HL-60 (cell line): Measurements from ENCODE around the gene ABL1.

Experiments used
- DNase-seq, 2 experiments: peaks; one replicate each; pipeline ENCODE4 v3.0.0-alpha.2; 2010 to 2020; ENCODE audit warnings: low read depth in 1 of 2, low spot score in 1 of 2
- H3K27ac ChIP-seq: fragments of 250-450 bp; sonication (Bioruptor Pico); replicated peaks from 2 replicates; pipeline ENCODE4 v1.5.1; 2020; ENCODE audit warnings: mild to moderate bottlenecking, moderate library complexity
- H3K27me3 ChIP-seq: fragments of 250-450 bp; sonication (Bioruptor Pico); 2 replicates; pipeline ENCODE4 v1.5.1; 2021; ENCODE audit warnings: mild to moderate bottlenecking, moderate library complexity; ENCODE audit not compliant: insufficient read depth, poor library complexity, severe bottlenecking
- H3K4me3 ChIP-seq: replicated peaks from 2 replicates; pipeline ENCODE4 v1.5.1; 2011; ENCODE audit warnings: mild to moderate bottlenecking, control low read depth, low read length; ENCODE audit not compliant: insufficient read depth
- CTCF ChIP-seq: IDR thresholded peaks from one replicate; pipeline ENCODE4 v1.5.1; 2011; ENCODE audit warnings: low read length, control low read depth, inconsistent platforms; ENCODE audit not compliant: insufficient read depth
- GABPA ChIP-seq: IDR thresholded peaks from 2 replicates; pipeline ENCODE4 v1.6.1; 2012; ENCODE audit warnings: low read depth
- POLR2AphosphoS5 ChIP-seq: IDR thresholded peaks from 2 replicates; pipeline ENCODE4 v1.6.1; 2012; ENCODE audit warnings: low read depth
- REST ChIP-seq: IDR thresholded peaks from 2 replicates; pipeline ENCODE4 v1.6.1; 2012; ENCODE audit warnings: low read depth; ENCODE audit not compliant: insufficient replicate concordance
- SPI1 ChIP-seq: IDR thresholded peaks from 2 replicates; pipeline ENCODE4 v1.6.1; 2012; ENCODE audit warnings: low read depth, mild to moderate bottlenecking, borderline replicate concordance

The ABL1 gene

GRCh38 chr9:130925050-130925678 lies 90.1 kb downstream of the ABL1 start:
- Histone ChIP-seq H3K27ac (no peak overlapping the region), H3K27me3 (peaks cover 25% of the 10 kb centered on the region), H3K4me3 (no peak overlapping the region)
- no peak for TF ChIP-seq GABPA
- TF ChIP-seq POLR2AphosphoS5: no peak
- TF ChIP-seq REST: no peak
- no peak for TF ChIP-seq CTCF
- no peak for TF ChIP-seq SPI1
- no peak for DNase-seq

GRCh38 chr9:130927338-130927737 lies 92.3 kb downstream of the ABL1 start:
- no peak for DNase-seq
- Histone ChIP-seq H3K27ac (no peak overlapping the region), H3K27me3 (peaks cover 25% of the 10 kb centered on the region), H3K4me3 (no peak overlapping the region)
- TF ChIP-seq SPI1: no peak
- TF ChIP-seq CTCF: no peak
- no peak for TF ChIP-seq GABPA
- TF ChIP-seq REST: no peak

GRCh38 chr9:130927995-130928900 lies 93.2 kb downstream of the ABL1 start:
- no peak for DNase-seq
- no peak overlapping the region for H3K4me3 ChIP-seq
- TF ChIP-seq POLR2AphosphoS5 (no peak), SPI1 (no peak), GABPA (no peak), CTCF (no peak), REST (no peak)
- peaks cover 22% of the 10 kb centered on the region for H3K27me3 ChIP-seq
- H3K27ac ChIP-seq: no peak overlapping the region
